H1 (cell line): Measurements from ENCODE around the gene FCHO1. TPM values are rescaled to one million over a fixed set of nuclear protein-coding genes. Genes with fewer than 3 reads are reported as not detected.

ENCODE experiments used
- CTCF ChIA-PET: fragments of 300-600 bp; sonication (Branson Sonifier 250); formaldehyde crosslinking; loops from one replicate; lab custom pipeline; 2021; ENCODE audit not compliant: partially characterized antibody; lab: Charles Lee
- POLR2A ChIA-PET: fragments of 300-600 bp; sonication (Branson Sonifier 250); formaldehyde crosslinking; loops from one replicate; lab custom pipeline; 2021; ENCODE audit warnings: inconsistent platforms; ENCODE audit not compliant: partially characterized antibody; lab: Charles Lee
- DNase-seq, 2 experiments: peaks; one replicate each; pipeline versions ENCODE4 v3.0.0 to v3.0.0-alpha.2; 2010 to 2022; ENCODE audit warnings: low spot score in 2 of 2, low read depth in 1 of 2, mixed read lengths in 1 of 2
- FAIRE-seq: peaks from 2 replicates; lab custom pipeline; 2011; peaks lifted over from hg19 to GRCh38; lab: Jason Lieb, UNC
- H2AFZ ChIP-seq: 2 replicates; pipeline ENCODE4 v1.8.1; 2012; ENCODE audit warnings: low read length, inconsistent platforms
- H2AK5ac ChIP-seq: 2 replicates; pipeline ENCODE4 v1.6.1; 2013; ENCODE audit warnings: low read depth, low read length
- H2BK120ac ChIP-seq: replicated peaks from 2 replicates; pipeline ENCODE3; 2013; ENCODE audit warnings: low read depth, low read length, inconsistent platforms
- H2BK12ac ChIP-seq: 2 replicates; pipeline ENCODE4 v1.6.1; 2013; ENCODE audit warnings: low read depth, low read length
- H2BK15ac ChIP-seq: 2 replicates; pipeline ENCODE4 v1.6.1; 2013; ENCODE audit warnings: low read length
- H2BK20ac ChIP-seq: 2 replicates; pipeline ENCODE4 v1.6.1; 2013; ENCODE audit warnings: low read length
- H2BK5ac ChIP-seq: 2 replicates; pipeline ENCODE4 v1.6.1; 2013; ENCODE audit warnings: low read depth, low read length
- H3K14ac ChIP-seq: 2 replicates; pipeline ENCODE4 v1.6.1; 2013; ENCODE audit warnings: inconsistent platforms; ENCODE audit not compliant: insufficient read length
- H3K18ac ChIP-seq: 2 replicates; pipeline ENCODE4 v1.6.1; 2013; ENCODE audit warnings: low read length; ENCODE audit errors: extremely low read depth
- H3K23ac ChIP-seq: 2 replicates; pipeline ENCODE4 v1.6.1; 2013; ENCODE audit warnings: inconsistent platforms; ENCODE audit not compliant: insufficient read length
- H3K23me2 ChIP-seq: 2 replicates; pipeline ENCODE4 v1.6.1; 2013; ENCODE audit warnings: low read depth, low read length
- H3K27ac ChIP-seq: 2 replicates; pipeline ENCODE4 v1.6.1; 2011; ENCODE audit warnings: low read depth, low read length, inconsistent platforms
- H3K27me3 ChIP-seq, 4 experiments: replicated peaks in 1 of 4; 1 replicate in 1 of 4; 2 replicates in 3 of 4; pipeline versions ENCODE4 v1.6.1 to v1.8.1; 2011 to 2013; ENCODE audit warnings: low read length in 3 of 4, mild to moderate bottlenecking in 3 of 4, inconsistent platforms in 2 of 4, mixed read lengths in 2 of 4, moderate library complexity in 1 of 4; ENCODE audit not compliant: control insufficient read depth in 3 of 4, insufficient read depth in 3 of 4; ENCODE audit errors: extremely low read depth in 1 of 4
- H3K36me3 ChIP-seq, 4 experiments: 2 replicates each; pipeline versions ENCODE4 v1.6.1 to v1.8.1; 2011 to 2013; ENCODE audit warnings: mild to moderate bottlenecking in 4 of 4, low read length in 3 of 4, moderate library complexity in 2 of 4, control low read depth in 1 of 4, inconsistent platforms in 1 of 4; ENCODE audit not compliant: insufficient read depth in 4 of 4, control insufficient read depth in 2 of 4
- H3K4ac ChIP-seq: replicated peaks from 2 replicates; pipeline ENCODE3; 2013; ENCODE audit warnings: low read length, low read depth, mixed read lengths, inconsistent platforms; ENCODE audit not compliant: insufficient read length
- H3K4me1 ChIP-seq, 4 experiments: replicated peaks in 1 of 4; 1 replicate in 1 of 4; 2 replicates in 3 of 4; pipeline versions ENCODE4 v1.6.1 to v1.8.1; 2011 to 2013; ENCODE audit warnings: low read length in 3 of 4, inconsistent platforms in 2 of 4, mixed read lengths in 1 of 4; ENCODE audit not compliant: insufficient read depth in 4 of 4, control insufficient read depth in 3 of 4
- H3K4me2 ChIP-seq, 2 experiments: 2 replicates each; pipeline versions ENCODE4 v1.6.1 to v1.8.1; 2011 to 2013; ENCODE audit warnings: low read depth in 2 of 2, low read length in 2 of 2, control low read depth in 1 of 2, inconsistent platforms in 1 of 2, mild to moderate bottlenecking in 1 of 2; ENCODE audit not compliant: insufficient read depth in 1 of 2
- H3K4me3 ChIP-seq, 4 experiments: fragments of 200-600, 300-600 bp in 1 of 4; sonication (generic), shearing (Covaris generic), sonication (Bioruptor Twin) in 1 of 4; 2 replicates each; pipeline versions ENCODE4 v1.5.1 to v1.8.1; 2011 to 2016; ENCODE audit warnings: low read length in 4 of 4, low read depth in 3 of 4, control low read depth in 2 of 4, inconsistent platforms in 2 of 4, mild to moderate bottlenecking in 2 of 4, mixed read lengths in 1 of 4, moderate library complexity in 1 of 4; ENCODE audit not compliant: insufficient read depth in 2 of 4; ENCODE audit errors: extremely low read depth in 1 of 4
- H3K56ac ChIP-seq: replicated peaks from 2 replicates; pipeline ENCODE3; 2013; ENCODE audit warnings: low read depth, mild to moderate bottlenecking, mixed read lengths, low read length, inconsistent platforms; ENCODE audit not compliant: insufficient read length
- H3K79me1 ChIP-seq: 2 replicates; pipeline ENCODE4 v1.6.1; 2013; ENCODE audit warnings: low read depth, low read length, control low read depth
- H3K79me2 ChIP-seq, 2 experiments: 2 replicates each; pipeline versions ENCODE4 v1.6.1 to v1.8.1; 2012 to 2013; ENCODE audit warnings: low read length in 2 of 2, mild to moderate bottlenecking in 2 of 2, inconsistent platforms in 1 of 2; ENCODE audit not compliant: insufficient read depth in 2 of 2, control insufficient read depth in 1 of 2
- H3K9ac ChIP-seq, 4 experiments: replicated peaks in 1 of 4; 1 replicate in 1 of 4; 2 replicates in 3 of 4; pipeline versions ENCODE4 v1.6.1 to v1.8.1; 2011 to 2013; ENCODE audit warnings: low read depth in 3 of 4, low read length in 3 of 4, control low read depth in 2 of 4, mild to moderate bottlenecking in 2 of 4, moderate library complexity in 2 of 4, inconsistent platforms in 1 of 4; ENCODE audit errors: extremely low read depth in 1 of 4
- H3K9me3 ChIP-seq, 2 experiments: 2 replicates each; pipeline versions ENCODE4 v1.6.1 to v1.8.1; 2012 to 2013; ENCODE audit warnings: mild to moderate bottlenecking in 2 of 2, moderate library complexity in 2 of 2, control low read depth in 1 of 2, inconsistent platforms in 1 of 2, low read depth in 1 of 2, low read length in 1 of 2, mixed read lengths in 1 of 2; ENCODE audit not compliant: insufficient read depth in 2 of 2
- H4K20me1 ChIP-seq, 2 experiments: replicated peaks in 1 of 2; 2 replicates each; pipeline versions ENCODE3 to v1.8.1; 2011 to 2013; ENCODE audit warnings: inconsistent platforms in 2 of 2, low read length in 2 of 2, mild to moderate bottlenecking in 1 of 2; ENCODE audit not compliant: insufficient read depth in 2 of 2, control insufficient read depth in 1 of 2
- H4K5ac ChIP-seq: 2 replicates; pipeline ENCODE4 v1.6.1; 2013; ENCODE audit warnings: low read length, low read depth, mixed read lengths, inconsistent platforms; ENCODE audit not compliant: insufficient read length
- H4K8ac ChIP-seq: 2 replicates; pipeline ENCODE4 v1.8.0; 2013; ENCODE audit warnings: mild to moderate bottlenecking, moderate library complexity, low read length, inconsistent platforms; ENCODE audit not compliant: insufficient read depth; ENCODE audit errors: extremely low read depth
- H4K91ac ChIP-seq: replicated peaks from 2 replicates; pipeline ENCODE3; 2013; ENCODE audit warnings: low read length, mixed read lengths, inconsistent platforms; ENCODE audit not compliant: insufficient read length
- BRCA1 ChIP-seq: IDR thresholded peaks from 2 replicates; pipeline ENCODE4 v1.6.1; 2012; ENCODE audit warnings: low read depth, low read length, improper control_type of control experiment
- CEBPB ChIP-seq: IDR thresholded peaks from 2 replicates; pipeline ENCODE4 v1.6.1; 2012; ENCODE audit warnings: low read depth, low read length
- GABPA ChIP-seq: IDR thresholded peaks from 2 replicates; pipeline ENCODE4 v1.6.1; 2011; ENCODE audit warnings: mild to moderate bottlenecking, low read length, moderate library complexity, borderline replicate concordance; ENCODE audit not compliant: insufficient read depth
- HDAC6 ChIP-seq: IDR thresholded peaks from one replicate; pipeline ENCODE4 v1.7.1; 2012; ENCODE audit warnings: low read depth, mild to moderate bottlenecking, inconsistent platforms, low read length, moderate library complexity
- KDM1A ChIP-seq: fragments of 200-600, 300-600 bp; sonication (generic); IDR thresholded peaks from 2 replicates; pipeline ENCODE4 v1.7.1; 2016; ENCODE audit warnings: mild to moderate bottlenecking, low read length, borderline replicate concordance
- KDM5A ChIP-seq: fragments of 200-600 bp; IDR thresholded peaks from 2 replicates; pipeline ENCODE4 v1.7.1; 2012; ENCODE audit warnings: mild to moderate bottlenecking, low read length, inconsistent platforms, mixed read lengths
- PHF8 ChIP-seq: fragments of 200-600 bp; sonication (generic); conservative IDR thresholded peaks from 2 replicates; pipeline ENCODE4 v1.7.1; 2012; ENCODE audit warnings: low read depth, mild to moderate bottlenecking, inconsistent platforms, low read length, moderate library complexity
- SRF ChIP-seq: IDR thresholded peaks from 2 replicates; pipeline ENCODE4 v1.6.1; 2011; ENCODE audit warnings: mild to moderate bottlenecking, low read depth, low read length, moderate library complexity
- YY1 ChIP-seq: IDR thresholded peaks from 2 replicates; pipeline ENCODE4 v1.6.1; 2011; ENCODE audit warnings: low read depth, mild to moderate bottlenecking, low read length
- WGBS, 2 experiments: shearing (Covaris generic) in 1 of 2; methylation state at CpG; one replicate each; pipeline versions ENCODE4 v1.1.6 to v1.1.7; 2013 to 2015; ENCODE audit warnings: low lambda C conversion rate in 2 of 2, mixed read lengths in 2 of 2, inconsistent platforms in 1 of 2, low coverage in 1 of 2, missing lambda C conversion rate in 1 of 2; ENCODE audit not compliant: insufficient replicate concordance in 2 of 2, insufficient coverage in 1 of 2, insufficient read length in 1 of 2; ENCODE audit errors: extremely low coverage in 1 of 2, missing lambda C conversion rate in 1 of 2; 5-methylcytosine and 5-hydroxymethylcytosine counted together
- polyA plus RNA-seq, 7 experiments: library from polyadenylated mRNA; depleted of rRNA in 3 of 7; stranded (reverse) in 5 of 7; unstranded in 2 of 7; fragments of >200 nt in 5 of 7; fragments of 200-250 nt in 2 of 7; gene quantifications; 1 replicate in 5 of 7; 2 replicates in 1 of 7; 4 replicates in 1 of 7; pipeline versions ENCODE4 v1.2.1 to v1.2.3, GENCODE V29; 2011 to 2013; ENCODE audit warnings: missing spikeins in 2 of 7, mixed read lengths in 2 of 7
- total RNA-seq: library from RNA; stranded (reverse); fragmentation: NEBNext Ultra II Directional; extraction: Animal tissue kit (Norgen Biotek cat#: 25700); gene quantifications from 2 replicates; pipeline ENCODE4 v1.2.1, GENCODE V29; 2021
- TF ChIP-seq, protein P1 (sequence below): IDR thresholded peaks from 2 replicates; pipeline ENCODE4 v1.6.1; 2012; ENCODE audit warnings: inconsistent platforms
- TF ChIP-seq, protein P2 (sequence below): IDR thresholded peaks from 2 replicates; pipeline ENCODE4 v1.6.1; 2011; ENCODE audit warnings: low read length, improper control_type of control experiment

The FCHO1 gene
- total and polyA plus RNA-seq, 2 of the 8 experiments (the other 6 are each of a cell fraction or from before 2014, with no cell fraction given), result 13.0 to 25.9 TPM

DNA sequence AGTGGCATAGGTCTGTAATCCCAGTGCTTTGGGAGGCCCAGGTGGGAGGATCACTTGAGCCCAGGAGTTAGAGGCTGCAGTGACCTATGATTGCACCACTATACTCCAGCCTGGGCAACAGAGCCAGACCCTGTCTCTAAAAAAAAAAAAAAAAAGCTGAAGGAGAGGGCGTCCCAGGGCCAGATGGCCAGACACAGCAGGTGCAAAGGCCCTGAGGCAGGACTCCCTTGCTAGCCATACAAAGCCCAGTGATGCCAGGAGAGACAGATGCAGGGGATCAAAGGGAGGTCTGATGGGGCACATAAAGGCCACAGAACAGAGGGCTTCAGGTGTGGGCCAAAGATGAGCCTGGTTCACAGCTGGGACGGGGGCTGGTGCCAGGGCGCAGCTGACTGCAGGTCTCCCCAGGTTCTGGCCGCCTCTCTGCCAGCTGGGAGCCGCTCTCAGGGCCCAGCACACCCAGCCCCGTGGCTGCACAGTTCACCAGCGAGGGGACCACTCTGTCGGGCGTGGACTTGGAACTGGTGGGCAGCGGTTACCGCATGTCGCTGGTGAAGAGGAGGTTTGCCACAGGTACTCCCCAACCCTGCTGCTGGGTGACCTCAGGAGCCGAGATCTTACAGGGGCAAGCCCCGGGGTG lies 36.1 kb downstream of the FCHO1 start:
- Histone ChIP-seq H3K9ac (no peak overlapping the region), H4K91ac (no peak overlapping the region), H3K14ac (no peak overlapping the region), H3K36me3 (peaks cover 0 to 3% (median 0%) of the 10 kb centered on the region in 4 experiments; a peak in 3 of 8 replicates), H4K8ac (no peak overlapping the region), H3K56ac (no peak overlapping the region), H4K20me1 (peaks cover 0 to 2% of the 10 kb centered on the region in 2 experiments), H3K18ac (no peak overlapping the region), H3K4ac (no peak overlapping the region), H2BK5ac (no peak overlapping the region), H3K23me2 (no peaks in the 10 kb centered on the region), H4K5ac (no peak overlapping the region), H2BK20ac (no peak overlapping the region), H2BK120ac (no peak overlapping the region), H3K9me3 (no peaks in the 10 kb centered on the region), H3K79me2 (no peaks in the 10 kb centered on the region), H2AFZ (no peak overlapping the region), H3K4me3 (no peak overlapping the region), H3K27me3 (no peaks in the 10 kb centered on the region), H3K79me1 (no peaks in the 10 kb centered on the region), H2BK12ac (no peak overlapping the region), H3K27ac (no peak overlapping the region), H3K23ac (no peak overlapping the region), H2BK15ac (no peak overlapping the region), H3K4me1 (peaks cover 0 to 4% (median 2%) of the 10 kb centered on the region in 4 experiments; a peak in 4 of 7 replicates), H2AK5ac (no peak overlapping the region), H3K4me2 (no peak overlapping the region)
- ChIA-PET CTCF (interaction anchor here (1.1 kb wide), 1 partner anchor 84 kb away, joined by 3 read pairs; no protein-coding TSS in a partner anchor), POLR2A (interaction anchor here (1.5 kb wide), 1 partner anchor 72 kb away, joined by 3 read pairs; the partner anchor contains the start of gene RPL18A)
- no peak for FAIRE-seq
- 85% methylated on average over 13 of the region's 14 CpGs; no CpG with 5 or more reads in 1 of the 2 experiments for WGBS, 2 experiments
- no peak for DNase-seq
- TF ChIP-seq SRF, result no peak
- TF ChIP-seq KDM1A, result no peak
- no peak for TF ChIP-seq PHF8
- no peak for TF ChIP-seq CEBPB
- no peak for TF ChIP-seq KDM5A
- TF ChIP-seq YY1, result no peak
- no peak for TF ChIP-seq BRCA1
- TF ChIP-seq HDAC6, result no peak
- no peak for TF ChIP-seq GABPA
- TF ChIP-seq, protein P1, sequence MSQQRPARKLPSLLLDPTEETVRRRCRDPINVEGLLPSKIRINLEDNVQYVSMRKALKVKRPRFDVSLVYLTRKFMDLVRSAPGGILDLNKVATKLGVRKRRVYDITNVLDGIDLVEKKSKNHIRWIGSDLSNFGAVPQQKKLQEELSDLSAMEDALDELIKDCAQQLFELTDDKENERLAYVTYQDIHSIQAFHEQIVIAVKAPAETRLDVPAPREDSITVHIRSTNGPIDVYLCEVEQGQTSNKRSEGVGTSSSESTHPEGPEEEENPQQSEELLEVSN, result no peak
- TF ChIP-seq, protein P2, sequence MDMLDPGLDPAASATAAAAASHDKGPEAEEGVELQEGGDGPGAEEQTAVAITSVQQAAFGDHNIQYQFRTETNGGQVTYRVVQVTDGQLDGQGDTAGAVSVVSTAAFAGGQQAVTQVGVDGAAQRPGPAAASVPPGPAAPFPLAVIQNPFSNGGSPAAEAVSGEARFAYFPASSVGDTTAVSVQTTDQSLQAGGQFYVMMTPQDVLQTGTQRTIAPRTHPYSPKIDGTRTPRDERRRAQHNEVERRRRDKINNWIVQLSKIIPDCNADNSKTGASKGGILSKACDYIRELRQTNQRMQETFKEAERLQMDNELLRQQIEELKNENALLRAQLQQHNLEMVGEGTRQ, result no peak
